DLD1 (cell line): ENCODE results near the gene MAFF.
"Not testable (repeated sequence)": the region's sequence is repeated elsewhere in the genome, so short reads cannot be mapped to it uniquely, and the experiment has no call there.

Experiments used
- in situ Hi-C: cut with HindIII; loops from 2 replicates; pipeline ENCODE4 v1.10.0; 2017; ENCODE audit warnings: low sequenced_read_pairs

MAFF gene

GRCh38 chr22:38221908-38222796, 20.4 kb downstream of the MAFF start:
- in situ Hi-C loops = no loop called here

- in situ Hi-C loops = no loop called here
Observed at GRCh38 chr22:38222797-38223119, 21.0 kb downstream of the MAFF start.

GRCh38 chr22:38223289-38223960, 21.6 kb downstream of the MAFF start:
- in situ Hi-C loops = no loop called here

GRCh38 chr22:38226853-38227649, 25.3 kb downstream of the MAFF start:
- in situ Hi-C loops = no loop called here

- in situ Hi-C loops = no loop called here
Observed at GRCh38 chr22:38228326-38228872, 26.6 kb downstream of the MAFF start.

DNA sequence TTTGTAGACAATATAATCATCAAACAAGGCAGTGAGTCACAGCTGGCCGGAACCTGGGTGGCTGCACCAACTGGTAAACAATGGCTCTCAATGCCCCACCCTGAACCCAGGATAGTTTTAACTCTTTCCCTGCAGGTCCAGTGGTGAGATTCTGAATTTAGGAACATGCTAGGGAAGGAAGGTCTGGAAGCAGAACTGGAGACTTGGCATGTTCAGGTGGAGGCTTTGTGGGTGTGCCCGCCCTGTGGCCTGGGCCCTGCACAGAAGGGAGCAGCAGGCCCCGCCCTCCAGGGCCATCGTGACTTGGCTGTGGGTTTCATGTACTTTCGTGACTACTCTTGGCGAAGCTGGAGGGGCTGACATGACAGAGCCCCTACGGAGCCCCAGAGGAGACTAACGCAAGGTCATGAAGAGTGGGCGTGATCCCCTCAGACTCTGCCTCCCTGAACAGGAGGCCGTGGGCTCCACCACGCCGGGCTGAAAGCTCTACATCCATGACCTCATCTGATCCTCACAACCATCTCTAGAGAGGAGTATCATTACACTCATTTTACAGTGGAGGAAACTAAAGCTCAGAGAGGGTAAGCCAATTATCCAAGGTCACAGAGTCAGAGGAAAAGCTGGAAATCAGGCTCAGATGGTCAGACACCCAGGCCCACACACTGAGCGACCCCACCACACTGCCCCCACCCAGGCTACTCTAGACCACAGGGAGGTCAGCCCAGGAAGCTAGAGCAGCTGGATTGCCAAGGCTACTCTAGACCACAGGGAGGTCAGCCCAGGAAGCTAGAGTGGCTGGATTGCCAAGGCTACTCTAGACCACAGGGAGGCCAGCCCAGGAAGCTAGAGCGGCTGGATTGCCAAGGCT, 27.3 kb downstream of the MAFF start:
- in situ Hi-C loops = no loop called here

DNA sequence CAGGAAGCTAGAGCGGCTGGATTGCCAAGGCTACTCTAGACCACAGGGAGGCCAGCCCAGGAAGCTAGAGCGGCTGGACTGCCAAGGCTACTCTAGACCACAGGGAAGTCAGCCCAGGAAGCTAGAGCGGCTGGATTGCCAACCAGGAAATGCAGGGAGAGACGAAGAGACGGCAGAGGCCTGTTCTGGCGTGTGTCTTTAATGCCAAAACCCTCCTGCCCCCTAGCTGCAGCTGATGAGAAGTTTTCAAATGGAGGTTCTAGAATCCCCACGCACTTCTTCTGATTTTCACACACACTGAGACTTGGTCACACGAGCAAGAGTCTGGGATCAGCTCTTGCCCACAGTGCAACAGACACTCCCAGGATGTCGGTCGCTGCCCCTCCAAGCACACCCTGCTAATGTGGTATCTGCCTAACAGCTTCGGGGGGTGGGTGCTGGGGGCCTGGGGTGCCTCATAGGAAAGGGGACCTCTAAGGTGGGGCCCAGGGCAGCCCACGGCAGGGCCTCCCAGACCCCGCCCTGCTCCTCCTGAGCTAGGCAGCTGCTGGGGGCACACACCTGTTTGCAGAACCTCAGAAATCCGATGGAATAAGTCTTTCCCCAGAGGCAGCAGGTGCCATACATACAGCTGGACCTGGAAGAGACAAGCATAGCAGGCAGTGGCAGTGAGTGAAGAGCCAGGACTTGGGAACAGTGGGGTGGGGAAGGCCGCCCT, 28.5 kb downstream of the MAFF start:
- in situ Hi-C loops = no loop called here

- in situ Hi-C loops = no loop called here
Observed at GRCh38 chr22:38230916-38231315, 29.1 kb downstream of the MAFF start.

DNA sequence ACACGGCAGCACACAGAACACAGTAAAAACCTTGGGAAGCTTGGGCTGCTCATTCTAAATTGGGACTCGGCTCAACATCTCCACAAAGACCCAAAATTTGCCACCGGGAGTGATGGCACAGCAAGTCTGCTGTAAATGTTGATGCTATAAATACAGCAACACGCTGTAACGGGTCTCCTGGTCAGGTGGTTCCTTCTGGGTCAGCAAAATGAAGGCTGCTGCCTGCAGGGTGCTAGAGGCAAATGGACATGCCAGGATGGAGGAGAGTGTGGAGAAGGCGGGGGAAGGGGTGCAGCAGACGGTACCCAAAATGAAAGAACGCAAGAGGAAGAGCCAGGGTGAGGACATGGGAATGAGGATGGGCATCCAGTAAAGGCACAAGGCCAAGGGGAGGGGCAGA, 30.4 kb downstream of the MAFF start:
- in situ Hi-C loops = no loop called here

DNA sequence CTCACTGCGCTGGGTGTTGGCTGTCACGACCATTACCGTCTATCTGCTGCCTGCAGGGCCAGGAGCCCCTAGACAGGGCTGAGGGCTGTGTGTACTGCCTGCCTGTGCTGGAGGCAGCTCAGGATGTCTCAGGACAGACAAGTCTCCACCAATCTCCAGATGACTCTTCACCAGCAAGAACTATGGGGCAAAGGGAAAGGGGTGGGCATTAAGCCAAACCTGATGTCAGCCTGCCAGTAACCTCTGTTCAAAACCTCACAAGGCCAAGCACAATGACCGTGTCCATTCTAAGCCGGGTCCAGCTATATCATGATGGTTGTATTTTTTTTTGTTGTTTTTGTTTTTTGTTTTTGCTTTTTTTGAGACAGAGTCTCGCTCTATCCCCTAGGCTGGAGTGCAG, 31.6 kb downstream of the MAFF start:
- in situ Hi-C loops = no loop called here

DNA sequence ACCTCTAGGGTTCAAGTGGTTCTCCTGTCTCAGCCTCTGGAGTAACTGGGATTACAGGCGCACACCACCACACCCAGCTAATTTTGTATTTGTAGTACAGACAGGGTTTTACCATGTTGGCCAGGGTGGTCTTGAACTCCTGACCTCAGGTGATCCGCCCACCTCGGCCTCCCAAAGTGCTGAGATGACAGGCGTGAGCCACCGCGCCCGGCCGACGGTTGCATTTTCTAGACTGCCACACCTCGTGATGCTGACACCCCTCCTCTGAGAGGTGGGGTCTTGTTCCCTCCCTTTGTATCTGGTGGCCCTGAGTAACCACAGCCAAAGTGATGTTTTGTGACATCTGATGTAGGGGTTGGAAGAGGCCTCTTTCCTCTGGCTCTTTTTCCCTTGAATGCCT, 32.1 kb downstream of the MAFF start:
- in situ Hi-C loops = not testable (repeated sequence)

DNA sequence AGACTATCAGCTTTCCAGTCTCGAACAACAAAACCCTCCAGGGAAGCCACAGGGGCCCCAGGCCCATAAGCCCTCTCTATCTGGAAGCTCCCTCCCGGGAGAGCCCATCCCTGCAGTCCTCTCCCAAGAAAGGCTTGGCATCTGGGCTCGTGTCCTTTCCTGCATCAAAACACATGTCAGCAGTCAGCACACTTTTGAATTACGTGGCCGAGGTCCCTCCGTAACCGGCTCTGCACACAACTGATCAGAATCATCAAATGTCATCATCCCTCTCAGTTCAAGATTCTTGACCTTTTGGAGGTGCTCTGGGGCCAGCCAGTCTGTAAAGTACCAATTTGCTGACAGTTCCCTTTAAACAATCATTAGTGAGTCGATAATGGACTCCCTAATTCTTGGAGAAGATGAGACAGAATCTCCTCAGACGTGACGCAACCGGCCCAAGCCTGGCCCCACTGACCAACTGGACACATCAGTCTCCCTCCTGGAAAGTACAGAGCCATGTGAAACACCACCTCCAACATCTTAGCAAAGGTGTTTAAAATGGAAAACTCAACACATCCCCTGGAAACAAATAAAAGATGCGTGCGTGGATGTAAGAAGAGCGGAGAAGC, 33.6 kb downstream of the MAFF start:
- in situ Hi-C loops = no loop called here

- in situ Hi-C loops = no loop called here
Observed at GRCh38 chr22:38236786-38237185, 35.0 kb downstream of the MAFF start.

DNA sequence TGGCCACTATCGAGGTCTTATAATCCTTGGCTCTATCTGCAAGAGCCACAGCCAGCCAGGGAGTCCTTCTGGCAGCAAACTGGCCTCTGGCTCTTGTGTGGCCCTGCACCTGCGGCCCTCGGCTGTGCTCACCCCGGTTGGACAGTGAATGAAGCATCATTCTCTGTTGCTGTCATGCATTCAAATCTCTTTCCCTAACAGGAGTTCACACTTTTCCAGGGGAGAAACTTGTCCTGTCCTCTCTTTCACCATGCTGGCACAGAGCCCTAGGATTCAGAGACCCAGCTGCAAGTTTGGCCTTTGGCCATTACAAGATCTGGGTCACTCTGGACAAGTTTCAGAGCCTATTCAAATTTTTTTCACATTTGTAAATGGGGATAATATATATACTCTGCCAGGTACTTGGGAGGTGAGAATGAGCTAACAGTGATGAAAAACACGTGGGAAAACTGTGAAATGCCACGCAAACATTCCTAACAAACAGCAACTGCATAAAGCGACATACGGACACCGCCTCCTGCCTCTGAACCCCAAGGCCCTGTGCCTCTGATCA, 36.8 kb downstream of the MAFF start:
- in situ Hi-C loops = no loop called here

GRCh38 chr22:38239101-38239761, 37.4 kb downstream of the MAFF start:
- in situ Hi-C loops = no loop called here

DNA sequence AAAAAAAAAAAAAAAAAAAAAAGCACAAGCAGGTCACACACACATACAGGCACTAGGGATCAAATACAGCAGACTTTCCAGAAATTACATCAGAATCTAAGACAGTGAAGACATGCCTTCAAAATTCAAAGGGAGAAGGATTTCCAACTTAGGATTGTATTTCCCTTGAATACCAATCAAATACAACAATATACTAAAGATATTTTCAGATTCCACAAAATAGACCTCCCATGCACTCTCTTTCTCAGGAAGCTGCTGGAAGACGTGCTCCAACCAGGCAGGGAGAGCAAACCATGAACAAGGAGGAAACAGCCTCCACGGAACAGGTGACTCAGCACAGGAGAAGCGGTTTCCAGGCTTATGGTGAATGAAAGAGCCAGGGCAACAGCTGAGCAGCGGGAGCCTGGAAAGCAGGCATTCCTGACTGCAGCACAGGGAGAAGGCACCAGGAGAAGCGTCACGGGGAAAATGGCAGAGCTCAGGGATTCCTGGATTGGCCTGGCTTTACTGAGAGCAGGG, 39.0 kb downstream of the MAFF start:
- in situ Hi-C loops = no loop called here

- in situ Hi-C loops = no loop called here
Observed at GRCh38 chr22:38243007-38243765, 41.4 kb downstream of the MAFF start.

GRCh38 chr22:38244106-38244505, 42.3 kb downstream of the MAFF start:
- in situ Hi-C loops = no loop called here
